HEK293 (cell line): ENCODE data around the gene SETD1B.

Experiments used
- CTCF ChIA-PET: fragments of 350-600 bp; formaldehyde crosslinking; extraction: SDS; loops from one replicate; lab custom pipeline; 2021; ENCODE audit warnings: antibody characterized with exemption; lab: Yijun Ruan, JAX
- POLR2A ChIA-PET: fragments of 300-600 bp; formaldehyde crosslinking; extraction: SDS; loops from one replicate; lab custom pipeline; 2020; ENCODE audit warnings: antibody characterized with exemption, inconsistent platforms; lab: Yijun Ruan, JAX
- H3K27ac ChIP-seq: fragments of 200-500 bp; sonication (Bioruptor generic); 2 replicates; pipeline ENCODE4 v1.5.1; 2014; ENCODE audit warnings: low read depth, low read length, control low read depth, inconsistent platforms; ENCODE audit errors: extremely low read depth
- H3K36me3 ChIP-seq, 2 experiments: fragments of 200-500 bp in 1 of 2; sonication (Bioruptor generic) in 1 of 2; 1 replicate in 1 of 2; 2 replicates in 1 of 2; pipeline ENCODE4 v1.5.1; 2014 to 2017; ENCODE audit warnings: inconsistent platforms in 2 of 2, low read length in 2 of 2; ENCODE audit not compliant: control insufficient read depth in 2 of 2, insufficient read depth in 1 of 2
- H3K4me1 ChIP-seq: fragments of 200-500 bp; sonication (Bioruptor generic); 2 replicates; pipeline ENCODE4 v1.5.1; 2014; ENCODE audit warnings: mild to moderate bottlenecking, low read length, inconsistent platforms; ENCODE audit not compliant: control insufficient read depth, insufficient read depth
- H3K4me3 ChIP-seq: 2 replicates; pipeline ENCODE4 v1.5.1; 2011; ENCODE audit warnings: low read depth, mild to moderate bottlenecking, control low read depth, low read length, moderate library complexity
- H3K9me3 ChIP-seq: fragments of 200-500 bp; sonication (Bioruptor generic); 2 replicates; pipeline ENCODE4 v1.5.1; 2014; ENCODE audit warnings: low read depth, low read length, inconsistent platforms; ENCODE audit not compliant: control insufficient read depth, insufficient read depth
- BCL11B ChIP-seq: fragments of 450-650 bp; formaldehyde crosslinking; IDR thresholded peaks from 2 replicates; pipeline ENCODE4 v1.5.1; 2016; ENCODE audit warnings: low read depth, missing biosample characterization, missing genetic modification characterization
- KLF9 ChIP-seq: fragments of 450-650 bp; formaldehyde crosslinking; IDR thresholded peaks from 2 replicates; pipeline ENCODE4 v1.5.1; 2016; ENCODE audit warnings: missing biosample characterization, missing genetic modification characterization, low read depth
- OSR2 ChIP-seq: fragments of 450-650 bp; formaldehyde crosslinking; IDR thresholded peaks from 2 replicates; pipeline ENCODE4 v1.5.1; 2016; ENCODE audit warnings: missing biosample characterization, missing genetic modification characterization
- TSHZ1 ChIP-seq: fragments of 450-650 bp; formaldehyde crosslinking; IDR thresholded peaks from 2 replicates; pipeline ENCODE4 v1.5.1; 2016; ENCODE audit warnings: missing biosample characterization, missing genetic modification characterization, borderline replicate concordance
- ZBTB44 ChIP-seq: fragments of 450-650 bp; IDR thresholded peaks from 2 replicates; pipeline ENCODE4 v1.5.1; 2018; ENCODE audit warnings: missing biosample characterization, mild to moderate bottlenecking, missing genetic modification characterization
- ZBTB49 ChIP-seq: fragments of 450-650 bp; formaldehyde crosslinking; IDR thresholded peaks from 2 replicates; pipeline ENCODE4 v1.5.1; 2016; ENCODE audit warnings: missing biosample characterization, missing genetic modification characterization, low read depth
- ZEB2 ChIP-seq: fragments of 450-650 bp; formaldehyde crosslinking; IDR thresholded peaks from 2 replicates; pipeline ENCODE4 v1.5.1; 2016; ENCODE audit warnings: missing biosample characterization, missing genetic modification characterization
- ZNF23 ChIP-seq: fragments of 450-650 bp; formaldehyde crosslinking; IDR thresholded peaks from 2 replicates; pipeline ENCODE4 v1.5.1; 2016; ENCODE audit warnings: missing biosample characterization, missing genetic modification characterization, borderline replicate concordance
- ZNF24 ChIP-seq: fragments of 450-650 bp; formaldehyde crosslinking; IDR thresholded peaks from 2 replicates; pipeline ENCODE4 v1.5.1; 2016; ENCODE audit warnings: missing biosample characterization, missing genetic modification characterization
- ZNF274 ChIP-seq, 2 experiments: fragments of 200-500 bp in 1 of 2; fragments of 450-650 bp in 1 of 2; sonication (Bioruptor generic) in 1 of 2; formaldehyde crosslinking in 1 of 2; IDR thresholded peaks; 2 replicates each; pipeline versions ENCODE4 v1.5.1 to v1.6.1; 2014 to 2016; ENCODE audit warnings: borderline replicate concordance in 1 of 2, inconsistent platforms in 1 of 2, low read length in 1 of 2, missing biosample characterization in 1 of 2, missing genetic modification characterization in 1 of 2
- ZNF335 ChIP-seq: fragments of 450-650 bp; formaldehyde crosslinking; conservative IDR thresholded peaks from 2 replicates; pipeline ENCODE4 v1.5.1; 2016; ENCODE audit warnings: missing biosample characterization, missing genetic modification characterization
- ZNF341 ChIP-seq: fragments of 450-650 bp; formaldehyde crosslinking; IDR thresholded peaks from 2 replicates; pipeline ENCODE4; 2016; ENCODE audit warnings: low read depth, missing biosample characterization, missing genetic modification characterization
- ZNF37A ChIP-seq: fragments of 450-650 bp; IDR thresholded peaks from 2 replicates; pipeline ENCODE4 v1.5.1; 2018; ENCODE audit warnings: missing biosample characterization, missing genetic modification characterization
- ZNF423 ChIP-seq: fragments of 450-650 bp; formaldehyde crosslinking; IDR thresholded peaks from 2 replicates; pipeline ENCODE4 v1.5.1; 2016; ENCODE audit warnings: missing biosample characterization, missing genetic modification characterization
- ZNF449 ChIP-seq: fragments of 450-650 bp; formaldehyde crosslinking; IDR thresholded peaks from 2 replicates; pipeline ENCODE4 v1.5.1; 2017; ENCODE audit warnings: missing biosample characterization, mild to moderate bottlenecking, missing genetic modification characterization, moderate library complexity
- ZNF473 ChIP-seq: fragments of 450-650 bp; formaldehyde crosslinking; IDR thresholded peaks from 2 replicates; pipeline ENCODE4 v1.5.1; 2017; ENCODE audit warnings: missing biosample characterization, missing genetic modification characterization
- ZNF76 ChIP-seq: fragments of 450-650 bp; formaldehyde crosslinking; IDR thresholded peaks from 2 replicates; pipeline ENCODE4; 2016; ENCODE audit warnings: low read depth, missing biosample characterization, missing genetic modification characterization, borderline replicate concordance
- ZSCAN4 ChIP-seq: fragments of 450-650 bp; formaldehyde crosslinking; IDR thresholded peaks from 2 replicates; pipeline ENCODE4 v1.5.1; 2017; ENCODE audit warnings: missing biosample characterization, missing genetic modification characterization

SETD1B gene

GRCh38 chr12:121799156-121799841, 4.5 kb upstream of the SETD1B start:
- H3K4me3 ChIP-seq, result peak overlapping the region; percentile 71
- peak overlapping the region; percentile 100 for H3K27ac ChIP-seq
- TF ChIP-seq ZNF24 (tag by site-specific recombination) (no peak), ZNF76 (tag by site-specific recombination) (no peak), ZSCAN4 (tag by site-specific recombination) (no peak), TSHZ1 (peak; percentile 30; the same call in 1 of the 2 replicates), BCL11B (no peak), ZBTB44 (tag by site-specific recombination) (peak; percentile 34; the same call in 1 of the 2 replicates), ZBTB49 (tag by site-specific recombination) (no peak), ZNF473 (tag by site-specific recombination) (no peak), ZNF449 (tag by site-specific recombination) (peak; percentile 91), OSR2 (tag by site-specific recombination) (peak; percentile 49), ZNF341 (peak; percentile 15; the same call in 1 of the 2 replicates), ZNF23 (tag by site-specific recombination) (no peak), ZNF37A (tag by site-specific recombination) (no peak), ZNF423 (tag by site-specific recombination) (no peak), KLF9 (tag by site-specific recombination) (peak; percentile 55), ZNF274 (IDR thresholded peaks at IDR 0.05; ENCODE audit: low read length) (no peak), ZNF274 (tag by site-specific recombination; IDR thresholded peaks at IDR 0.05; ENCODE audit: borderline replicate concordance) (no peak), ZNF335 (tag by site-specific recombination) (peak; percentile 70), ZEB2 (no peak)
- peaks cover 0 to 26% of the 10 kb centered on the region in 2 experiments; a peak in 1 of 3 replicates for H3K36me3 ChIP-seq
- H3K4me1 ChIP-seq, result peaks cover 20% of the 10 kb centered on the region
- POLR2A ChIA-PET, result interaction anchor here (1.1 to 8.9 kb wide), 3 partner anchors 10 to 89 kb away, joined by 3 to 165 read pairs (median 12); partner anchors contain the start of gene PSMD9
- CTCF ChIA-PET, result interaction anchor here (0.5 to 9.8 kb wide), 6 partner anchors 10 to 105 kb away, joined by 3 to 393 read pairs (median 180); partner anchors contain the start of genes PSMD9 and SETD1B
- H3K9me3 ChIP-seq, result no peaks in the 10 kb centered on the region
